ENCODE results near the gene TBP.

GRCh38 chr6:170504479-170504878 lies 49.7 kb upstream of the TBP start:
- no peak for TF ChIP-seq CTCF (IDR thresholded peaks at IDR 0.05)
- no peak for TF ChIP-seq POLR2A (IDR thresholded peaks at IDR 0.05)
